Cardiac fibroblast (primary cell): ENCODE results near the gene ATP13A1.

Source experiments
- DNase-seq, 2 donors: peaks; one replicate each; pipeline versions ENCODE4 v3.0.0 to v3.0.0-alpha.2; 2010; ENCODE audit warnings: low read depth in 2 of 2
- H3K4me3 ChIP-seq, 2 donors: replicated peaks in 1 of 2; 1 replicate in 1 of 2; 2 replicates in 1 of 2; pipeline ENCODE4 v1.5.1; 2011; ENCODE audit warnings: low read depth in 2 of 2, low read length in 2 of 2, mild to moderate bottlenecking in 2 of 2, moderate library complexity in 1 of 2
- CTCF ChIP-seq: IDR thresholded peaks from one replicate; pipeline ENCODE4 v1.5.1; 2011; ENCODE audit warnings: low read depth, mild to moderate bottlenecking, low read length, inconsistent platforms

The ATP13A1 gene

GRCh38 chr19:19628501-19629134 is 34.9 kb downstream of the ATP13A1 start:
- DNase-seq = peak in 1 of 2 donors; percentile 64
- TF ChIP-seq CTCF = no peak
- H3K4me3 ChIP-seq = peak overlapping the region; percentile 4 to 37

GRCh38 chr19:19627621-19628500 is 35.6 kb downstream of the ATP13A1 start, which contains the start of gene LPAR2:
LPAR2 (minus strand) TSS chr19:19628220; CDS start chr19:19627275, 945 bp downstream.
- peak within 1 kb of the TSS; percentile 26 to 37 for H3K4me3 ChIP-seq
- TF ChIP-seq CTCF = no peak
- no peak for DNase-seq

GRCh38 chr19:19626516-19627472 is 36.7 kb downstream of the ATP13A1 start:
- no peak for TF ChIP-seq CTCF
- H3K4me3 ChIP-seq = no peak overlapping the region
- no peak for DNase-seq

DNA sequence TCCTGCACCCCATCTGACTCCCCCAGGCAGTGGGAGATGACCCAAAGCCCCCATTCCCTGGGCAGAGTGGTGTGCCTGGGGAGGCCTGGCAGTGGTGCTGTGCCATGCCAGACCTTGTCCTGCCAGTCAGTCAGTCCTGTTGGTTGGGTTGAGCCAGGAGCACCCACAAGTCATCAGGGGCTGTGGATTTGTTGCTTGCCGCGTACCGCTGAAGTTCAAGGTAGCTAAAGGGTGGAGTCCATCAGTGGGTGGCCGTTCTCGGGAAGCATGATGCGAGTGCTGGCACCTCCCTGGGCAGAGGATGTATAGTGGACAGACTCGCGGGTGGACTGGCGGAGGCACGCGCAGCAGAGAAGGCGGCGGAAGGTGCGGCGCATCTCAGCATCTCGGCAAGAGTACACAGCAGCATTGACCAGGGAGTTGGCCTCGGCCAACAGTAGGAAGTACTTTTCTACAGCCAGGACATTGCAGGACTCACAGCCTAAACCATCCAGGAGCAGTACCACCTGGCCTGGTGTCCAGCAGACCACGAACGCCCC is 39.4 kb downstream of the ATP13A1 start:
- H3K4me3 ChIP-seq = no peak overlapping the region
- no peak for TF ChIP-seq CTCF
- no peak for DNase-seq

DNA sequence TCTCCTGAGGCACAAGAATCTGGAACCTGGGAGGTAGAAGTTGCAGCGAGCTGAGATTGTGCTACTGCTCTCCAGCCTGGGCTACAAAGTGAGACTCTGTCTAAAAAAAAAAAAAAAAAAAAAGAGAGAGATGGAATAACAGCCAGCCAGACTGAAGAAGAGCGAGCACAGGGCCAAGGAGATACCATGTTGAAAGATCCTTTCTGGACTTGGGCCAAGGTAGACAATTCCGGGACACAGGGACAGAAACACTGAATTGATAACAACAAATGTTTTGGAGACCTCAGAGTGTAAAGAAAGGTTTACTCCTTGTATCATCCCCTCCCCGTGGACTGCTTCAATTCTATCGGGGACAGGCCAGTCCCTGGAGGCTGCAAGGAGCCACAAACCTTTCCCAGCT is 40.1 kb downstream of the ATP13A1 start:
- DNase-seq = no peak
- TF ChIP-seq CTCF = no peak
- H3K4me3 ChIP-seq = no peak overlapping the region

DNA sequence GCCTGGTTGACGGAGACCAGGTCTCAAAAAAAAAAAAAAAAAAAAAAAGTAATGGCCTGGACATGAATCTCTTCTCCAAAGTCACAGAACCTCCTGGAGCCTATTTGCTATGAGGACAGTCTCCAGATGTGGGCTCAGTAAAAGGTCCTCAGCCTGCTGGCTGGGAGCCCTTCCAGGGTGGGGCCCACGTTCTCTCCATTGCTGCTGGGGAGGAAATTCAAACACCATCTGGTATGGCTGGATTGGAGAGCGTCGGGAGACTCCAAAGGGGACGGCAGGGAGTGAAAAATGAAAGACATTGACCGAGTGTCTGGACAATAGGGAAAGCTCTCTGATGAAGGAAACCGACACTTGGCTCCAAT is 43.6 kb downstream of the ATP13A1 start:
- no peak overlapping the region for H3K4me3 ChIP-seq
- DNase-seq = no peak
- no peak for TF ChIP-seq CTCF
